CD4-positive, alpha-beta T cell (primary cell): Measurements from ENCODE around the gene ZNF385D. TPM values are rescaled to one million over a fixed set of nuclear protein-coding genes. Genes with fewer than 3 reads are reported as not detected.
"Not testable (repeated sequence)": the region's sequence is repeated elsewhere in the genome, so short reads cannot be mapped to it uniquely, and the experiment has no call there.

Source experiments
- ATAC-seq: fragments of 200-7000 bp; cut with Tn5 transposase; one replicate; pipeline ENCODE4 v1.10.0; 2022; ENCODE audit warnings: mild to moderate bottlenecking; ENCODE audit not compliant: poor library complexity
- CTCF ChIA-PET: fragments of 350-600 bp; sonication (Branson Sonifier 250); formaldehyde crosslinking; loops from one replicate; lab custom pipeline; 2021; ENCODE audit warnings: antibody characterized with exemption, inconsistent platforms; lab: Charles Lee
- POLR2A ChIA-PET: fragments of 350-600 bp; sonication (Branson Sonifier 250); formaldehyde crosslinking; loops from one replicate; lab custom pipeline; 2021; ENCODE audit warnings: antibody characterized with exemption, inconsistent platforms; lab: Charles Lee
- DNase-seq, 14 experiments: peaks; one replicate each; pipeline ENCODE4 v3.0.0-alpha.2; 2013 to 2020; ENCODE audit warnings: mixed read lengths in 2 of 14
- H3K27ac ChIP-seq, 2 donors: one replicate each; pipeline versions ENCODE4 v1.5.1 to v1.7.0; 2013; ENCODE audit warnings: low read length in 2 of 2, low read depth in 1 of 2, mild to moderate bottlenecking in 1 of 2
- H3K27me3 ChIP-seq, 2 experiments: 1 replicate in 1 of 2; 2 replicates in 1 of 2; pipeline versions ENCODE4 v1.6.1 to v1.7.0; 2013; ENCODE audit warnings: low read length in 2 of 2, control low read depth in 1 of 2, mild to moderate bottlenecking in 1 of 2, moderate library complexity in 1 of 2; ENCODE audit not compliant: insufficient read depth in 2 of 2, control insufficient read depth in 1 of 2
- H3K36me3 ChIP-seq: one replicate; pipeline ENCODE4 v1.6.1; 2013; ENCODE audit warnings: low read length, control low read depth; ENCODE audit not compliant: insufficient read depth
- H3K4me1 ChIP-seq: one replicate; pipeline ENCODE4 v1.6.1; 2013; ENCODE audit warnings: low read length, control low read depth; ENCODE audit not compliant: insufficient read depth
- H3K4me3 ChIP-seq: one replicate; pipeline ENCODE4 v1.5.1; 2013; ENCODE audit warnings: mild to moderate bottlenecking, low read length, moderate library complexity
- H3K9me3 ChIP-seq, 2 experiments: 1 replicate in 1 of 2; 2 replicates in 1 of 2; pipeline versions ENCODE4 v1.6.1 to v1.7.0; 2013; ENCODE audit warnings: low read length in 2 of 2, mild to moderate bottlenecking in 2 of 2, control low read depth in 1 of 2, moderate library complexity in 1 of 2; ENCODE audit not compliant: control insufficient read depth in 1 of 2, insufficient read depth in 1 of 2
- H3K27ac Mint-ChIP-seq: one replicate; pipeline ENCODE4 v1.8.0; 2020; ENCODE audit warnings: mixed read lengths
- H3K27me3 Mint-ChIP-seq: one replicate; pipeline ENCODE4 v1.8.0; 2021; ENCODE audit warnings: mixed read lengths
- H3K36me3 Mint-ChIP-seq: one replicate; pipeline ENCODE4 v1.8.0; 2021; ENCODE audit warnings: low read depth, mixed read lengths
- H3K4me1 Mint-ChIP-seq: one replicate; pipeline ENCODE4 v1.8.0; 2021; ENCODE audit warnings: low read depth, mixed read lengths
- H3K4me3 Mint-ChIP-seq: one replicate; pipeline ENCODE4 v1.8.0; 2020; ENCODE audit warnings: mild to moderate bottlenecking, mixed read lengths
- H3K9me3 Mint-ChIP-seq: one replicate; pipeline ENCODE4 v1.8.0; 2020; ENCODE audit warnings: mixed read lengths
- CTCF ChIP-seq: fragments of 200-600 bp; IDR thresholded peaks from one replicate; pipeline ENCODE4 v1.8.0; 2022; ENCODE audit warnings: antibody characterized with exemption, mild to moderate bottlenecking
- intact Hi-C, 2 experiments: fragments of 100-400 bp; cut with DNase I in 1 of 2; cut with micrococcal nuclease in 1 of 2; formaldehyde crosslinking; loops; one replicate each; pipeline versions ENCODE4 v1.15.1 to v1.9.0; 2023 to 2025; cut with DNase I, micrococcal nuclease
- total RNA-seq, 174 experiments: library from RNA in 2 of 174; stranded (reverse) in 2 of 174; gene quantifications; one replicate each; pipeline ENCODE4 v1.2.3 and lab custom pipeline; 2021 to 2026

ZNF385D gene
- total RNA-seq, 2 experiments from 2014 or later = not detected

GRCh38 chr3:21500834-21501233, 250.2 kb downstream of the ZNF385D start:
- no peak overlapping the region for H3K4me3 Mint-ChIP-seq
- CTCF ChIA-PET = no interaction called here
- H3K27me3 Mint-ChIP-seq = no peaks in the 10 kb centered on the region
- H3K27ac ChIP-seq = no peak overlapping the region
- H3K9me3 ChIP-seq = peaks cover 0 to 4% of the 10 kb centered on the region in 2 experiments
- no peaks in the 10 kb centered on the region for H3K36me3 ChIP-seq
- DNase-seq (no peak), ATAC-seq (no peak)
- no peaks in the 10 kb centered on the region for H3K27me3 ChIP-seq
- H3K9me3 Mint-ChIP-seq = peaks cover 12% of the 10 kb centered on the region
- TF ChIP-seq CTCF = no peak
- H3K4me1 ChIP-seq = no peaks in the 10 kb centered on the region
- H3K4me3 ChIP-seq = no peak overlapping the region
- POLR2A ChIA-PET = no interaction called here
- no peaks in the 10 kb centered on the region for H3K4me1 Mint-ChIP-seq
- no peaks in the 10 kb centered on the region for H3K36me3 Mint-ChIP-seq
- H3K27ac Mint-ChIP-seq = no peak overlapping the region
- intact Hi-C loops = no loop called here

GRCh38 chr3:21490671-21491070, 260.3 kb downstream of the ZNF385D start:
- H3K27me3 ChIP-seq, ATAC-seq, H3K27me3 Mint-ChIP-seq, H3K4me3 Mint-ChIP-seq, H3K27ac ChIP-seq, H3K9me3 ChIP-seq, CTCF ChIA-PET, DNase-seq, H3K36me3 Mint-ChIP-seq, POLR2A ChIA-PET, H3K4me3 ChIP-seq, H3K9me3 Mint-ChIP-seq, H3K36me3 ChIP-seq, H3K27ac Mint-ChIP-seq, H3K4me1 ChIP-seq, intact Hi-C loops, H3K4me1 Mint-ChIP-seq: not testable (repeated sequence)

- Mint-ChIP-seq H3K4me1 (no peaks in the 10 kb centered on the region), H3K36me3 (no peaks in the 10 kb centered on the region), H3K27me3 (no peaks in the 10 kb centered on the region), H3K9me3 (no peaks in the 10 kb centered on the region), H3K4me3 (no peak overlapping the region), H3K27ac (no peak overlapping the region)
- H3K27me3 ChIP-seq = no peaks in the 10 kb centered on the region
- intact Hi-C loops = no loop called here
- H3K9me3 ChIP-seq = no peaks in the 10 kb centered on the region
- H3K36me3 ChIP-seq = no peaks in the 10 kb centered on the region
- TF ChIP-seq CTCF = no peak
- no peak for ATAC-seq
- ChIA-PET CTCF (no interaction called here), POLR2A (no interaction called here)
- H3K4me3 ChIP-seq = no peak overlapping the region
- H3K27ac ChIP-seq = no peak overlapping the region
- DNase-seq = no peak
- H3K4me1 ChIP-seq = no peaks in the 10 kb centered on the region
Observed at GRCh38 chr3:21487520-21487919, 263.5 kb downstream of the ZNF385D start.

GRCh38 chr3:21486024-21486935, 264.7 kb downstream of the ZNF385D start:
- H3K4me3 Mint-ChIP-seq, H3K9me3 ChIP-seq, H3K36me3 Mint-ChIP-seq, H3K36me3 ChIP-seq, H3K27ac ChIP-seq, intact Hi-C loops, H3K4me1 Mint-ChIP-seq, H3K9me3 Mint-ChIP-seq, H3K27ac Mint-ChIP-seq, DNase-seq, H3K4me3 ChIP-seq, ATAC-seq, H3K27me3 ChIP-seq, H3K27me3 Mint-ChIP-seq, POLR2A ChIA-PET, H3K4me1 ChIP-seq: not testable (repeated sequence)
- CTCF ChIA-PET = interaction anchor here (0.7 kb wide), 1 partner anchor 16 kb away, joined by 3 read pairs; no protein-coding TSS in a partner anchor
